AG10803 (cell line): Measurements from ENCODE around the gene PDYN.

Source experiments
- DNase-seq: peaks from one replicate; pipeline ENCODE4 v3.0.0; 2010; ENCODE audit warnings: low read depth
- H3K4me3 ChIP-seq: 2 replicates; pipeline ENCODE4 v1.5.1; 2011; ENCODE audit warnings: mild to moderate bottlenecking, low read length, control low read depth
- TF ChIP-seq, protein P1 (sequence below): conservative IDR thresholded peaks from 2 replicates; pipeline ENCODE4 v1.5.1; 2011; ENCODE audit warnings: mild to moderate bottlenecking, low read length, control low read depth, inconsistent platforms

PDYN gene

GRCh38 chr20:1950836-1951235 lies 43.0 kb downstream of the PDYN start:
- TF ChIP-seq, protein P1, sequence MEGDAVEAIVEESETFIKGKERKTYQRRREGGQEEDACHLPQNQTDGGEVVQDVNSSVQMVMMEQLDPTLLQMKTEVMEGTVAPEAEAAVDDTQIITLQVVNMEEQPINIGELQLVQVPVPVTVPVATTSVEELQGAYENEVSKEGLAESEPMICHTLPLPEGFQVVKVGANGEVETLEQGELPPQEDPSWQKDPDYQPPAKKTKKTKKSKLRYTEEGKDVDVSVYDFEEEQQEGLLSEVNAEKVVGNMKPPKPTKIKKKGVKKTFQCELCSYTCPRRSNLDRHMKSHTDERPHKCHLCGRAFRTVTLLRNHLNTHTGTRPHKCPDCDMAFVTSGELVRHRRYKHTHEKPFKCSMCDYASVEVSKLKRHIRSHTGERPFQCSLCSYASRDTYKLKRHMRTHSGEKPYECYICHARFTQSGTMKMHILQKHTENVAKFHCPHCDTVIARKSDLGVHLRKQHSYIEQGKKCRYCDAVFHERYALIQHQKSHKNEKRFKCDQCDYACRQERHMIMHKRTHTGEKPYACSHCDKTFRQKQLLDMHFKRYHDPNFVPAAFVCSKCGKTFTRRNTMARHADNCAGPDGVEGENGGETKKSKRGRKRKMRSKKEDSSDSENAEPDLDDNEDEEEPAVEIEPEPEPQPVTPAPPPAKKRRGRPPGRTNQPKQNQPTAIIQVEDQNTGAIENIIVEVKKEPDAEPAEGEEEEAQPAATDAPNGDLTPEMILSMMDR: no peak
- H3K4me3 ChIP-seq: no peak overlapping the region
- no peak for DNase-seq

DNA sequence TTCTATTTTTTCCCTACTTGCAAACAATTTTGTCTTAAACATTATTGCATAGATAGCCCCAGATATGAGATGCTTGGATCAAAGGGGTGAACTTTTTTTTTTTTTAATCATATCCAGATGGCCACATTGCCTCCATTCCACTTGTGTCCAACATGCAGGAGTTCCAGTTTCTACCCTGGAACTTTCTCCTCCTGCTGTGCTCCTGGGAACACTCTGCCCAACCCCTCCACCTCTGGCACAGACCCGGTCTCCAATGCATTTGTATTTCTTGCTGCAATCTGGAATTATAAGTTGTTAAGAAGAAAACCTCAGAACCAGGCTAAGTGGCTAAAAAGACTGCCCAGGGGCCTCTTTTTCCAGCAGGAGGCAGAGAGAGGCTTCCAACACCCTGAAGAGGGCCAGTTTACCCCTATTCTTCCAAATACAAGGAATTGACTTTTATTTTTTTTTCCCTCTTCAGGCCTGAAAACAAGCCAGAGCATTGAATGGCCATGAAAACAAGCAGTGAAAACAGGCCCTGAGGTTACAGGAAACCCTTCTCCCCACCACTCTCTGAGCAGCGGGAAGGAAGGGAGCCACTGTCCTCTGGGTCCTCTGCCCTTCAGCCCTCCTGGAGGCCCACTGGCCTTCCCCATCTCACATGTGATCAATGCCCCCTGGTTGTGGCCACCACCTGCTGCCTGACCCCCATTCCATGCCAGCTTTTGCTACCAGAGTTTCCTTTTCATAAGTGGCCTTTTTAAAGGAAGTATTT lies 44.3 kb downstream of the PDYN start:
- TF ChIP-seq, protein P1: no peak; the same call in 1 of the 2 replicates
- H3K4me3 ChIP-seq: no peak overlapping the region
- peak; percentile 42 for DNase-seq

DNA sequence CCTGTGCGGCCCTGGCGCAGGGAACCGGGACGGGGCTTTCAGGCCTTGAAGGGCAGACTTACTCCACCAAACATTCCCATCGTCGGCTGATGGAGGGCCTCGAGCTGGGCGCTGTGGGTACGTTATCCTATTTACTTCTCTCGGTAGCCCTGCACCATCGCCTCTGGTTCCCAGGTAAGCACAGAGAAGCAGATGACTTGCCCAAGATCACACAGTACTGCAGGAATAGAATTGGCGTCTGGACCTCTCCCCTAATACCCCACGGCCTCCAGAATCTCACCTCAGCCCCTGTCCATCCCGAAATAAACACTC lies 46.4 kb downstream of the PDYN start:
- TF ChIP-seq, protein P1: no peak
- DNase-seq: no peak
- no peak overlapping the region for H3K4me3 ChIP-seq

GRCh38 chr20:1946762-1947534 lies 46.9 kb downstream of the PDYN start:
- H3K4me3 ChIP-seq: no peak overlapping the region
- TF ChIP-seq, protein P1: no peak
- DNase-seq: peak; percentile 24

DNA sequence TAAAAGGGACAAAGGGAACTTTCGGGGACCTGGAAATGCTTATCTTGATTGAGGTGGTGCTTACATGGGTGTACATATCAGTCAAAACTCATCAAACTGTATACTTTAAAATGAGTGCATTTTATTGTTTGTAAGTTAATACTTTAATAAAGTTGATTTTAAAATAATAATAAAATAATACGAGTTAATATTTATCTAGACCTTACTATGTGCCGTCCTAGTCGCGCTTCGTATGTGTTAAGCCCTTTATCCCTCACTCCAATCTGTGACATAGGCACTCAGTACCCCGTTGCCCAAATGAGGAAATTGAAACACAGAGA lies 47.5 kb downstream of the PDYN start:
- TF ChIP-seq, protein P1: no peak
- H3K4me3 ChIP-seq: no peak overlapping the region
- no peak for DNase-seq

- TF ChIP-seq, protein P1: no peak
Measured at GRCh38 chr20:1945660-1946059, 48.2 kb downstream of the PDYN start.

GRCh38 chr20:1945134-1945618 lies 48.7 kb downstream of the PDYN start:
- TF ChIP-seq, protein P1: no peak
- no peak overlapping the region for H3K4me3 ChIP-seq
- peak; percentile 79 for DNase-seq

More at GRCh38 chr20:1945660-1946059, 48.2 kb downstream of the PDYN start:
- no peak overlapping the region for H3K4me3 ChIP-seq
- DNase-seq: no peak
